H1 (cell line): ENCODE results near the gene PKDREJ. TPM values are rescaled to one million over a fixed set of nuclear protein-coding genes. Genes with fewer than 3 reads are reported as not detected.

Source experiments
- E2F6 ChIP-seq: IDR thresholded peaks from 2 replicates; pipeline ENCODE4 v1.6.1; 2012; ENCODE audit warnings: inconsistent platforms
- EZH2 ChIP-seq: fragments of 200-600 bp; sonication (generic); IDR thresholded peaks from 2 replicates; pipeline ENCODE4 v1.7.1; 2012; ENCODE audit warnings: low read depth, mild to moderate bottlenecking, moderate library complexity, low read length, inconsistent platforms; ENCODE audit not compliant: severe bottlenecking
- HDAC2 ChIP-seq, 2 experiments: fragments of 300-600 bp in 1 of 2; sonication (generic) in 1 of 2; IDR thresholded peaks; 2 replicates each; pipeline ENCODE4 v1.6.1; 2011 to 2012; ENCODE audit warnings: low read depth in 2 of 2, low read length in 2 of 2, mild to moderate bottlenecking in 2 of 2, moderate library complexity in 2 of 2, borderline replicate concordance in 1 of 2, inconsistent platforms in 1 of 2
- RNF2 ChIP-seq: fragments of 200-900, 300-1000 bp; sonication (generic); IDR thresholded peaks from 2 replicates; pipeline ENCODE4 v1.7.1; 2016; ENCODE audit warnings: borderline replicate concordance, low read depth, mild to moderate bottlenecking, antibody characterized with exemption, low read length; ENCODE audit not compliant: poor library complexity, severe bottlenecking; ENCODE audit errors: missing control alignments
- RXRA ChIP-seq: IDR thresholded peaks from 2 replicates; pipeline ENCODE4 v1.6.1; 2011; ENCODE audit warnings: low read depth, mild to moderate bottlenecking, low read length, moderate library complexity; ENCODE audit not compliant: insufficient read depth
- SUZ12 ChIP-seq: fragments of 200-600 bp; sonication (generic); IDR thresholded peaks from 2 replicates; pipeline ENCODE4 v1.6.1; 2012; ENCODE audit warnings: mild to moderate bottlenecking, inconsistent platforms, low read length, moderate library complexity, mixed read lengths
- polyA plus RNA-seq, 7 experiments: library from polyadenylated mRNA; depleted of rRNA in 3 of 7; stranded (reverse) in 5 of 7; unstranded in 2 of 7; fragments of >200 nt in 5 of 7; fragments of 200-250 nt in 2 of 7; gene quantifications; 1 replicate in 5 of 7; 2 replicates in 1 of 7; 4 replicates in 1 of 7; pipeline versions ENCODE4 v1.2.1 to v1.2.3, GENCODE V29; 2011 to 2013; ENCODE audit warnings: missing spikeins in 2 of 7, mixed read lengths in 2 of 7
- total RNA-seq: library from RNA; stranded (reverse); fragmentation: NEBNext Ultra II Directional; extraction: Animal tissue kit (Norgen Biotek cat#: 25700); gene quantifications from 2 replicates; pipeline ENCODE4 v1.2.1, GENCODE V29; 2021

Gene PKDREJ
- total and polyA plus RNA-seq, 2 of the 8 experiments (the other 6 are each of a cell fraction or from before 2014, with no cell fraction given): 0.02 to 0.04 TPM

DNA sequence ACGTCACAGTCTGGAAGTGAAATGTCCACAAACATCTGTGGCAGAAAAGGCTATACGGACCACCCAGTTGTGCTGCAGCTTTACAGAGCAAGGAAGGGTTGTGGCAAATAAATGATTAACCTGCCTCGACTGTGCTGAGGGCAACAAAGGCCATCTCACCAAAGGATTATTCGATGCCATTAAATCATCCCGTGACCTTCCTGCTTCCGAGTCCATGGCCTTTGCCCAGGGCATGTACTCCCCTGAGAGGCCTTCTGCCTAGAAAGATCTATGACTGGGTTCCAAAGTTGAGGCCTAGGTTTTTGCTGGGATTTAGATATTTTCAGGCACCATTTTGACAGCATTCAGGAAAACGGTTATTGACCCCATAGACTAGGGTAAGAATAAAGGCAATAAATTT lies 22.2 kb downstream of the PKDREJ start (continued):
- no peak for TF ChIP-seq RNF2
- TF ChIP-seq SUZ12: no peak
- no peak for TF ChIP-seq EZH2
- no peak for TF ChIP-seq RXRA
- TF ChIP-seq E2F6: no peak
- TF ChIP-seq HDAC2 (IDR thresholded peaks at IDR 0.05; ENCODE audit: borderline replicate concordance in 1 of 2, low read depth in 2 of 2, low read length in 2 of 2): no peak
- TF ChIP-seq, all 59 proteins: peak for 0
